ENCODE data around the gene ADK. TPM values are rescaled to one million over a fixed set of nuclear protein-coding genes. Genes with fewer than 3 reads are reported as not detected.

Gene ADK
- total RNA-seq, 1 experiment from 2014 or later = 26.8 TPM

GRCh38 chr10:74135452-74135851 is 15.6 kb upstream of the ADK start:
- Histone ChIP-seq H3K4me2 (ENCODE audit: insufficient read depth, insufficient read length, low read length) (no peak overlapping the region), H2BK120ac (ENCODE audit: low read depth, low read length, poor library complexity, severe bottlenecking) (no peak overlapping the region), H3K79me1 (ENCODE audit: insufficient read depth, low read depth, low read length, poor library complexity, severe bottlenecking) (no peaks in the 10 kb centered on the region), H4K5ac (ENCODE audit: insufficient read length, low read depth, low read length) (no peak overlapping the region), H3K4ac (ENCODE audit: low read depth, low read length) (no peak overlapping the region), H3K27ac (ENCODE audit: insufficient read length, low read depth, low read length) (no peak overlapping the region), H3K23ac (ENCODE audit: insufficient read length, low read depth, low read length) (no peak overlapping the region), H2BK20ac (ENCODE audit: low read depth, low read length, poor library complexity, severe bottlenecking) (no peak overlapping the region), H3T11ph (ENCODE audit: low read length) (no peak overlapping the region), H3K23me2 (ENCODE audit: insufficient read length, low read depth, low read length, poor library complexity, severe bottlenecking) (no peaks in the 10 kb centered on the region), H4K91ac (ENCODE audit: insufficient read length, low read depth, low read length) (no peak overlapping the region), H2BK12ac (ENCODE audit: insufficient read length, low read depth, low read length) (no peak overlapping the region), H4K20me1 (ENCODE audit: control insufficient read depth, insufficient read depth, insufficient read length) (no peaks in the 10 kb centered on the region), H3K14ac (ENCODE audit: insufficient read depth, low read length) (no peak overlapping the region), H3K4me1 (ENCODE audit: insufficient read depth, low read length) (no peaks in the 10 kb centered on the region), H3K18ac (ENCODE audit: insufficient read length, low read depth, low read length) (no peak overlapping the region), H2AFZ (ENCODE audit: low read length) (no peak overlapping the region), H3K27me3 (ENCODE audit: insufficient read depth, low read length) (no peaks in the 10 kb centered on the region), H4K8ac (replicated peaks; ENCODE audit: insufficient read length, low read depth, low read length) (no peak overlapping the region), H3K79me2 (ENCODE audit: insufficient read depth, low read length) (no peaks in the 10 kb centered on the region), H2BK15ac (ENCODE audit: low read depth, low read length) (no peak overlapping the region), H3K9me3 (ENCODE audit: control insufficient read depth, low read depth, low read length) (no peaks in the 10 kb centered on the region), H3K56ac (ENCODE audit: insufficient read length, low read depth, low read length) (no peak overlapping the region), H3K9ac (ENCODE audit: extremely low read depth, insufficient read length, low read length) (no peak overlapping the region), H2BK5ac (ENCODE audit: insufficient read length, low read length) (no peak overlapping the region), H2AK5ac (ENCODE audit: insufficient read length, low read length) (no peak overlapping the region)
- Mint-ChIP-seq H3K27ac (no peak overlapping the region), H3K27me3 (ENCODE audit: low read depth) (no peaks in the 10 kb centered on the region), H3K4me3 (no peak overlapping the region), H3K4me1 (no peaks in the 10 kb centered on the region), H3K9me3 (no peaks in the 10 kb centered on the region), H3K36me3 (ENCODE audit: insufficient read depth in 1 of 3, low read depth in 3 of 3) (peaks cover 29 to 54% (median 52%) of the 10 kb centered on the region in 3 experiments; a peak in 6 of 7 replicates)
- DNase-seq = no peak
- TF ChIP-seq, protein P1, sequence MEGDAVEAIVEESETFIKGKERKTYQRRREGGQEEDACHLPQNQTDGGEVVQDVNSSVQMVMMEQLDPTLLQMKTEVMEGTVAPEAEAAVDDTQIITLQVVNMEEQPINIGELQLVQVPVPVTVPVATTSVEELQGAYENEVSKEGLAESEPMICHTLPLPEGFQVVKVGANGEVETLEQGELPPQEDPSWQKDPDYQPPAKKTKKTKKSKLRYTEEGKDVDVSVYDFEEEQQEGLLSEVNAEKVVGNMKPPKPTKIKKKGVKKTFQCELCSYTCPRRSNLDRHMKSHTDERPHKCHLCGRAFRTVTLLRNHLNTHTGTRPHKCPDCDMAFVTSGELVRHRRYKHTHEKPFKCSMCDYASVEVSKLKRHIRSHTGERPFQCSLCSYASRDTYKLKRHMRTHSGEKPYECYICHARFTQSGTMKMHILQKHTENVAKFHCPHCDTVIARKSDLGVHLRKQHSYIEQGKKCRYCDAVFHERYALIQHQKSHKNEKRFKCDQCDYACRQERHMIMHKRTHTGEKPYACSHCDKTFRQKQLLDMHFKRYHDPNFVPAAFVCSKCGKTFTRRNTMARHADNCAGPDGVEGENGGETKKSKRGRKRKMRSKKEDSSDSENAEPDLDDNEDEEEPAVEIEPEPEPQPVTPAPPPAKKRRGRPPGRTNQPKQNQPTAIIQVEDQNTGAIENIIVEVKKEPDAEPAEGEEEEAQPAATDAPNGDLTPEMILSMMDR (conservative IDR thresholded peaks at IDR 0.05) = no peak
- no CpG with 5 or more reads among the region's 3 CpGs for WGBS (ENCODE audit: extremely low coverage, insufficient read length, low lambda C conversion rate)
